GM19438 (cell line): Measurements from ENCODE around the gene PDE2A.

ENCODE experiments used
- ATAC-seq: cut with Tn5 transposase; IDR thresholded peaks from one replicate; pipeline ENCODE4 v1.9.1; 2021; ENCODE audit warnings: low read depth; ENCODE audit not compliant: unreplicated experiment

The PDE2A gene

GRCh38 chr11:72595292-72595684 is 78.9 kb downstream of the PDE2A start:
- ATAC-seq, result no peak

GRCh38 chr11:72594493-72595291 is 79.5 kb downstream of the PDE2A start:
- ATAC-seq, result no peak

DNA sequence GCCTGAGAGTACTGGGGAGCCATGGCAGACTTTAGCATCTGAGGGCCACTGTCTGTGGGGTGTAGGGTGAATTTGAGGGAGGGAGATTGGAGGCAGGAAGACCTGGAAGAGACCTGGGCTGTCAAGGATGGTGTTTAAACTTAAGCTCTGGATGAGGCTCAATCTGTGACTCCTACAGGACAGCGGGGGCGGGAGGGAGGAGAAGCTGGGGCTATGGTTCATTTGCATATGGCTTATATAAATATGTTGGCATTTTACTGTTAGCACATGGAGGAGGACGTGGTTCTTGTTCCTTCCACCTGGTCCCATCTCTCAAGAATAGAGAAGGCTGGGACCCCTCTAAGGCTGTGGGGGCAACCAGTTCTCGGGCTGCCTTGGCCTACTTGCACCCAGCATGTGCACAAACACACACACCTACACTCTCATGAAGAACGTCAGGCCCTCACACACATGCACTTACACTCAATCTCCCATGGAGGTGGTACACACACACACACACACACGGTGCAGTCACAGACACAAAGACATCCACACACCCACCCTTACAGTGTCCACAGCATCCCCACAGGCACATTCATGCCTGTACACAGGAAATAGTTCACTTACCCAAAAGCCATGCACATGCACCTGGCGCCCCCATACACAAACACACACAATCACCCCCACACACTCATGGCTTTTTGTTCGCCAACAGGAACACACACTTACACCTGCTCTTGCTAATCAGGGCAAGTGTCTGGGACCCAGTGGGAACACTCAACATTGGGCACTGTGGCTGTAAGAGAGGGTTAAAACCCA is 81.3 kb downstream of the PDE2A start:
- ATAC-seq, result no peak

GRCh38 chr11:72591785-72592502 is 82.3 kb downstream of the PDE2A start:
- no peak for ATAC-seq

GRCh38 chr11:72591023-72591422 is 83.2 kb downstream of the PDE2A start:
- ATAC-seq, result no peak

DNA sequence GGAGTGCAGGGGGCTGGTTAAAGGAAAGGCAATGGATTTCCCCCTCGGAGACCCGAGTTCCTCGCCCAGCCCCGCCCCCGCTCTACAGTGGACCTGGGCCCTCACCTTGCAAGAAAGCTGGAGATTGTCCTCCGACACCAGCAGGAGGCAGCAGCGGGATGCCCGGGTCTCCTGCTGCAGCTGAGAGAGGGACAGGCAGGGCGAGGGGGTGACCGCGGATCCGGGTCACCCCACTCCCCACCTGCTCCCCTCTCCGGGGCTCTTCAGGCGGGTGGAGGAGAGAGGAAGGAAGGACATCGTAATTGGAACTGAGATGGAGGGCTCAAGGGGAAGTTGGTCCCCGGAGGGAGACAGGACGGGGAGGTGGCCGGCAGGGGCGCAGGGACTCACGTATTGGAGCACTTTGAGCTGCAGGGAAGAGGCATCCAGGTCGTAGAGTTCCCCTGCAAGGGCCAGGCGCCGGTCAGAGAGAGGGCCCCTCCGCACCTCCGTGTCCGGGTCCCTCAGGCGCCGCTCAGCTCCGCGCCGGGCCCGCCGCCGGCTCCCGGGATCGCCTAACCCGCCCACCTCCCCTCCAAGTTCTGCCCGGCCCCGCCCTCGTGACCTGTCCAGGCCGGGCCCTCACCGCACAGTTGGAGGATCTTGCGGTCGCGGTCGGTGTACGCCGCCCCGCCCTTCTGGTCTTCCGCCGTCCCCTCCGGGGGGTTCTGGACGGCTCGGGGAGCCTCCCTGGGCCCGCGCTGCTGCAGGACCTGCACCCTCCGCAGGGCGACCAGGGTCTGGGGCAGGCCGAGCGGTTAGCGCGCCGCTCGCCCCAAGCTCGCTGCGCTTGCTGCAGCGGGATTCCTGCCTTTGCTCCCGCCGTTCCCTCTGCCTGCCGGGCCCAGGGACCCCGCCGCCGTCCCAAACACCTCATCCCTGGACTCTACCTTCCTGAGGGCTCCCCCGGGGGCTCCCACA is 84.1 kb downstream of the PDE2A start:
- no peak for ATAC-seq

GRCh38 chr11:72588421-72589410 is 85.5 kb downstream of the PDE2A start:
- no peak for ATAC-seq

GRCh38 chr11:72587696-72588095 is 86.5 kb downstream of the PDE2A start:
- no peak for ATAC-seq

DNA sequence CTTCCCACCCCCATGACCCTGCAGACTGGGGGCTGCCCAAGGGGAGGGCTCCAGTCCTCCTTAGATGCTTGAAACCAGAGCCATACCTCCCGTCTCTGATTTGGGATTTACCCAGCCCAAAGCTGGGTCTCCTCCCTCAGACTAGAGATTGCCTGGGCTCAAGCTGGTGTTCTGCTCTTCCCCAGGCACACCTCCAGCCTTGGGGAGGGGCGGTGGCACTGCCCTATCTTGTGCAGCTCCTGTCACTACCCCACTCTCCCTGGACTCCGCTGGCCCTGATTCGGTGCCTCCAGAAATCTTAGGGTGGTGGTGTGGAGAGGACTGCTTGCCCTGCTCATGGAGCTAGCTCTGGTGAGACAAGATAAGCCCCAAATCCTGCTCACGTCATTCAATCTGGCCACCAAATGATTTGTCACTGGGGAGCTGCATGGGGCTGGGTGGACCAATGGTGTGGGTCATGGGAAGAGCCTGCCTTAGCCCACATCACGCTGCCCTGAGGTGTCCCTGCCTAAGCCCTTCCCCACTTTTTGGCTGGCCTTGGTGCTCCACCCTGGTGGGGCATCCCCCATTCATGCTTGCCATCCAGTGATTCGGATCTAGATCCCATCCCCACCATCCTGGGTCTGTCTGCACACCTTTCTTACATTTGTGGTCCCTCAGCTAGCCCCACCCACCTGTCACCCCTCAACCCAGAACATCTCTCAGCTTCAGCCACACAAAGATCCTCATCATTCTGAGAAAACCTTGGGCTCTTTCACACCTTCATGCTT is 87.7 kb downstream of the PDE2A start:
- ATAC-seq, result no peak

GRCh38 chr11:72585762-72586311 is 88.4 kb downstream of the PDE2A start:
- ATAC-seq, result no peak

DNA sequence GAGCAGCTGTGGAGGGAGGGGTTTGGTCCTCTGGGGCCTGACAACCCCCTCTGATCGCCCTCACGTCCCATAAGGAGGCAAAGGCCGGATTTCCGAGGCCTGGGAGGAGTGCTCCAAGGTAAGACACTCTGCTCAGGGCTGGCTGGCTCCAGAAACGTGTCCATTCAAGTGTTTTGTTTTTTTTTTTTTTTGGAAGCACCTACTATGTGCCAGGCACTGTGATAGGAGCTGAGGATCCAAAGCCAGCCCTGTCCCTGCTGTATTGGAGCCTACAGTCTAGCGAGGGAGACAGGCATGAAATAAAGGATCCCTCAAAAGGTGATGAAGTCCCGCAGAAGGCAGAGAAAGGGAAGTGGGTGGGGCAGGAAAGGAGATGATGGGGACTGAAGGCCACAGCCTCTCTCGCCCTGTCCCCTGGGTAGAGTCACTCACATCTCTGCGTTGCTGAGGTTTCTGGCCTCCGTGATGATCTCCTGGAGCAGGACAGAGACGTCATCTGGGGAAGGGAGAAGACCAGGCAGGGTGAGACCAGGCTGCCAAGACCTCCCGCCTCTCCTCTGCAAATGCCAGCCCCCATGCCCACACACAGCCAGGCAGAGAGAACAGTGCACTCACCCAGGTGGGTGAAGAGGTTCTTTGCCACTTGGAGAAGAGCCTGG is 89.2 kb downstream of the PDE2A start:
- no peak for ATAC-seq

GRCh38 chr11:72584293-72584938 is 89.8 kb downstream of the PDE2A start:
- ATAC-seq, result no peak

DNA sequence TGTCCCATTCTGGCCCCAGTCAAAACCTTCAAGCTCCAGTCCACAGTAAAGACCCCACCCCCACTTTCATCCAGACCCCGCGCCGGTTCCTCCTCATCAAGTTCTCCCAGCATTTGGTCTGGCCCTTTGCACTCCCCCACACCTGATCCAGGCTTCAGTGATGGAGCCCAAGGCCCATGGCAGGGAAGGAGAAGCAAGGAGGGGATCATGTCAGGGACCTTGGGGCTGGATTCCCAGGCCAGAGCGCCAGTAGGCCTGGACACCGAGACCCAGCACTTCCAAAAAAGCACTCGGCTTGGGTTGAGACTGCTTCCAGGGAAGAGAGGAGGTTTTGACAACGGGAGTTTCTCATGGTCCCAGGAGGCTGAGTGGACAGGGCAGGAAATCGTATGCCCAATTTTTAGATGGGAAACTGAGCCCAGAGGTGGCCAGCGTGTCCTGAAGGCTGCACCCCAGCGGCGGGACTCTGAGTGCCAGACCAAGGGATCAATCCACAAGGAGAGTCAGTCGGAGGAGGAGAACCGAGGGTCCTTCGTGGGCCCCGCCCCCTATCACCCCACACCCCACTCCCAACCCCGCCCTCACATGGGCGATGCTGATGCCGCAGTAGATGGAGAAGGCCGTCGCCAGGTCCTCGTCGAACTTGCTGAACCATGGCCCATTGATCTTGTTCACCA is 90.5 kb downstream of the PDE2A start:
- ATAC-seq, result no peak

- ATAC-seq, result no peak
Observed at GRCh38 chr11:72583177-72583553, 91.1 kb downstream of the PDE2A start.

GRCh38 chr11:72582206-72583176 is 91.7 kb downstream of the PDE2A start:
- no peak for ATAC-seq
